Activated CD4-positive, alpha-beta T cell treated with anti-CD3 and anti-CD28 coated beads, Interleukin-2, amount 50 U/mL, for 4 hours (primary cell): ENCODE data around the gene WDR35.

Source experiments
- DNase-seq, 2 experiments: peaks; one replicate each; pipeline ENCODE4 v3.0.0-alpha.2; 2020

WDR35 gene

DNA sequence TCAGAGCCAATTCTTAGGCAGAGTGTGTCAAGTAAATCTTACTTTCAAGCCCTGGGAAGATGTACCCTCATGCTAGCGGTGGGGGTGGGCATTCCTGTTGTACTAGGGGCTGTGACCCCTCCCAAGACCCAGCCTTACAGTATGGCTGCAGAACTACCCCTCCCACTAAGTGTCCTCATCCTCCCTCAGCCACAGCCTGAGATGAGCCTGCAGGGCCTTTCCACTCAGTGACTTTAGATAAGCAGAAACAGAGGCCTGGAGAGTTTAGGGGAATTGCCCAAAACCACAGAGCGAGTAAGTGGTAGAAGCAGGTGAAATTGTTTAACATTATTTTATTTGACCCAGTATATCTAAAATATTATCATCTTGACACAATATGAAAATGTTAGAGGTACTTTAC, 124.8 kb downstream of the WDR35 start:
- DNase-seq, result no peak

- DNase-seq, result no peak
Observed at GRCh38 chr2:19864381-19864780, 125.5 kb downstream of the WDR35 start.

DNA sequence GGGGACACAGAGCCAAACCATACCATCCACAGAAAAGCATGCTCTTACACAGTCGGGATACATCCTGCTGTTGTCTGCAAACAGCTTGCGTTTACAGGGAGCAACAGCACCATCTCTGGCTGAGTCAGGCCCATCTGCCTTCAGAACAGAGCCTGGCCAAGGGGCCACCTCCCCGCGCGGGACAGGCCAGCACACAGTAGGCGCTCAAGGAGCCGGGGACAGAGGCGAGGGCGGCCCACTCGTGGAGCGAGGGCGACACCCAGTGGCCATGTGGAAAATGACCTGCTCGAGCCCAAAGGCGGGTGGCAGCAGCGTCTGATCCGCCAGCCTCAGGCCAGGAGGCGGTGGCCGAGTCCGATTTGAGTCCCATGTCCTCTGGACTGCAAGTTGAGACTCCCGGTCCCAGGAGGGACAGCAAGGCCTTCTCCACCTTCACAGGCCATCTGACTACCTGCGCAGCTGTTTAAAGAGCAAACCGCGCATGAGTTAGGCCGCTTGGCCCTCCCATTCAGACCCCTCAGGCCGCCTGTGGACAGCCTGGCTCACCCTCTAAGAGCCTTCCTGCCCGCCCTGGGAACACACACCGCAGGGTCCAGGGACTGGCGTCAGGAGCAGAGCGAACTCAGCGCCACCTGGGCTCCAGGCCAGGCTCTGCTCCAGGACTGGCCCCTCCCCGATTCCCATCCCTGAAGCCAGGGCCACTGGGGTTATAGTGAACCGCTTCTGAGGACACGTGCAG, 126.4 kb downstream of the WDR35 start:
- DNase-seq, result peak; percentile 55 to 58

DNA sequence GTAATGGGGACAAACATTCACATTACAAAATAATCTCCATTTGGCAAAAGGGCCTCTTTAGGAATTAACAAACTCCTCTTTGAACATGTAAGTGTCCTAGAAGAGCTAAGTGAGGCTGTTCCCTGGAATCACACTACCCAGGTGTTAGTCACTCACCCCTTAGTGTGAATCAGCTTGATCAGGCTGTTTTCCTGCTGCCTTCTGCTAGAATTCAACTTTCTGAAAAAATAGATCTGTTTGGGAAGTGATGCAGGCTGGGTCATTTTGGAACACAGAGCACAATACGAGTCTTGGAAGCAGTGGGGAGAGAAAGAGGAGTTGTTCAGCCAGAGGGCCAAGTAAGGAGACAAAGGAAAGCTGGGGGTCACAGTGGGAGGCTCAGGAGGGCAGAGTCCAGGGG, 128.1 kb downstream of the WDR35 start:
- no peak for DNase-seq
